IMR-90 (cell line): ENCODE measurements around the gene SEC22A. TPM values are rescaled to one million over a fixed set of nuclear protein-coding genes. Genes with fewer than 3 reads are reported as not detected.

Source experiments
- ATAC-seq: fragments of 200-7000 bp; cut with Tn5 transposase; 2 replicates; pipeline ENCODE4 v1.9.1; 2020; ENCODE audit warnings: low read depth, mild to moderate bottlenecking, moderate library complexity
- BruUV-seq: library from RNA; stranded (reverse); fragments of 400-500 nt; replicated peaks from 2 replicates; lab custom pipeline; 2021; lab: Mats Ljungman, UMichigan
- CTCF ChIA-PET: fragments of 300-600 bp; formaldehyde crosslinking; extraction: SDS; loops from one replicate; lab custom pipeline; 2021; ENCODE audit warnings: antibody characterized with exemption; lab: Yijun Ruan, JAX
- POLR2A ChIA-PET: fragments of 300-600 bp; sonication (Branson Sonifier 250); formaldehyde crosslinking; loops from one replicate; lab custom pipeline; 2022; ENCODE audit warnings: antibody characterized with exemption; ENCODE audit not compliant: unreplicated experiment; lab: Charles Lee
- DNase-seq: peaks from one replicate; pipeline ENCODE4 v3.0.0; 2013
- H2AFZ ChIP-seq: replicated peaks from 2 replicates; pipeline ENCODE3; 2013; ENCODE audit warnings: low read length, mild to moderate bottlenecking; ENCODE audit not compliant: poor library complexity
- H2AK5ac ChIP-seq: 2 replicates; pipeline ENCODE4 v1.6.1; 2013; ENCODE audit warnings: low read depth, low read length, inconsistent platforms
- H2AK9ac ChIP-seq: replicated peaks from 2 replicates; pipeline ENCODE3; 2013; ENCODE audit warnings: mild to moderate bottlenecking, low read depth, low read length, moderate library complexity; ENCODE audit not compliant: poor library complexity
- H2BK120ac ChIP-seq: 2 replicates; pipeline ENCODE4 v1.6.1; 2013; ENCODE audit warnings: low read depth, low read length, inconsistent platforms
- H2BK15ac ChIP-seq: 3 replicates; pipeline ENCODE4 v1.6.1; 2013; ENCODE audit warnings: low read depth, low read length, inconsistent platforms
- H2BK20ac ChIP-seq: 2 replicates; pipeline ENCODE4 v1.6.1; 2013; ENCODE audit warnings: low read depth, mild to moderate bottlenecking, inconsistent platforms, low read length, moderate library complexity
- H2BK5ac ChIP-seq: 2 replicates; pipeline ENCODE4 v1.6.1; 2013; ENCODE audit warnings: mild to moderate bottlenecking, low read depth, low read length, inconsistent platforms; ENCODE audit not compliant: poor library complexity, severe bottlenecking
- H3K14ac ChIP-seq: replicated peaks from 2 replicates; pipeline ENCODE4 v1.6.1; 2013; ENCODE audit warnings: low read depth, low read length, inconsistent platforms
- H3K18ac ChIP-seq: 2 replicates; pipeline ENCODE4 v1.6.1; 2013; ENCODE audit warnings: low read depth, low read length, control low read depth
- H3K23ac ChIP-seq: 2 replicates; pipeline ENCODE4 v1.6.1; 2013; ENCODE audit warnings: low read depth, low read length, inconsistent platforms
- H3K27ac ChIP-seq: 2 replicates; pipeline ENCODE4 v1.5.1; 2013; ENCODE audit warnings: mild to moderate bottlenecking, control low read depth, low read length; ENCODE audit not compliant: insufficient read depth
- H3K27me3 ChIP-seq: 2 replicates; pipeline ENCODE4 v1.6.1; 2013; ENCODE audit warnings: low read length; ENCODE audit not compliant: control insufficient read depth, insufficient read depth
- H3K36me3 ChIP-seq: 2 replicates; pipeline ENCODE4 v1.6.1; 2013; ENCODE audit warnings: low read length, mixed read lengths; ENCODE audit not compliant: control insufficient read depth, insufficient read depth
- H3K4ac ChIP-seq: 2 replicates; pipeline ENCODE4 v1.6.1; 2013; ENCODE audit warnings: low read depth, low read length, inconsistent platforms
- H3K4me1 ChIP-seq: 2 replicates; pipeline ENCODE4 v1.6.1; 2013; ENCODE audit warnings: low read length, mixed read lengths; ENCODE audit not compliant: control insufficient read depth, insufficient read depth
- H3K4me2 ChIP-seq: 2 replicates; pipeline ENCODE4 v1.6.1; 2013; ENCODE audit warnings: low read depth, mild to moderate bottlenecking, control low read depth, low read length, moderate library complexity
- H3K4me3 ChIP-seq: 2 replicates; pipeline ENCODE4 v1.5.1; 2013; ENCODE audit warnings: low read depth, mild to moderate bottlenecking, control low read depth, low read length, moderate library complexity; ENCODE audit not compliant: insufficient read depth
- H3K56ac ChIP-seq: 2 replicates; pipeline ENCODE4 v1.6.1; 2013; ENCODE audit warnings: low read length, inconsistent platforms; ENCODE audit not compliant: insufficient read depth; ENCODE audit errors: extremely low read depth
- H3K79me1 ChIP-seq, 2 experiments: 2 replicates each; pipeline ENCODE4 v1.6.1; 2013; ENCODE audit warnings: low read length in 2 of 2, inconsistent platforms in 1 of 2, low read depth in 1 of 2
- H3K9ac ChIP-seq: 2 replicates; pipeline ENCODE4 v1.6.1; 2013; ENCODE audit warnings: low read depth, low read length, control low read depth
- H3K9me1 ChIP-seq: 2 replicates; pipeline ENCODE4 v1.6.1; 2013; ENCODE audit warnings: low read length, inconsistent platforms; ENCODE audit not compliant: insufficient read depth
- H3K9me3 ChIP-seq: 2 replicates; pipeline ENCODE4 v1.6.1; 2013; ENCODE audit warnings: low read length; ENCODE audit not compliant: control insufficient read depth, insufficient read depth
- H4K20me1 ChIP-seq: 2 replicates; pipeline ENCODE4 v1.6.1; 2013; ENCODE audit warnings: low read length, inconsistent platforms; ENCODE audit not compliant: insufficient read depth
- H4K5ac ChIP-seq: 2 replicates; pipeline ENCODE4 v1.6.1; 2013; ENCODE audit warnings: mild to moderate bottlenecking, low read depth, low read length, control low read depth
- H4K8ac ChIP-seq, 2 experiments: 2 replicates each; pipeline ENCODE4 v1.6.1; 2013; ENCODE audit warnings: low read depth in 2 of 2, low read length in 2 of 2, control low read depth in 1 of 2, inconsistent platforms in 1 of 2
- H4K91ac ChIP-seq: 2 replicates; pipeline ENCODE4 v1.6.1; 2013; ENCODE audit warnings: low read depth, low read length, inconsistent platforms; ENCODE audit not compliant: insufficient read depth
- MAFK ChIP-seq: IDR thresholded peaks from 2 replicates; pipeline ENCODE4 v1.6.1; 2012; ENCODE audit warnings: low read depth, low read length, improper control_type of control experiment
- NFE2L2 ChIP-seq: fragments of 150-350 bp; IDR thresholded peaks from 2 replicates; pipeline ENCODE4 v1.6.1; 2016; ENCODE audit warnings: low read depth, mild to moderate bottlenecking, low read length
- POLR2A ChIP-seq: IDR thresholded peaks from 2 replicates; pipeline ENCODE4 v1.6.1; 2012; ENCODE audit warnings: mild to moderate bottlenecking, low read depth, low read length
- WGBS, 2 experiments: methylation state at CpG; one replicate each; pipeline versions ENCODE4 v1.1.5 to v1.1.7; 2013; ENCODE audit warnings: missing lambda C conversion rate in 2 of 2; ENCODE audit not compliant: insufficient read length in 1 of 2; ENCODE audit errors: extremely low coverage in 2 of 2; 5-methylcytosine and 5-hydroxymethylcytosine counted together
- dilution Hi-C: fragments of 300-500 bp; cut with HindIII; formaldehyde crosslinking; loops from one replicate; pipeline ENCODE4 v1.14.3; 2018; ENCODE audit warnings: low sequenced_read_pairs; ENCODE audit not compliant: unreplicated experiment
- in situ Hi-C: fragments of 300-500 bp; cut with MboI; formaldehyde crosslinking; loops from 3 replicates; pipeline ENCODE4 v1.14.3; 2019; ENCODE audit warnings: low sequenced_read_pairs, inconsistent platforms, mixed read lengths
- intact Hi-C: fragments of 100-400 bp; cut with micrococcal nuclease; formaldehyde crosslinking; loops from 2 replicates; pipeline ENCODE4 v1.10.0; 2022
- polyA plus RNA-seq, 3 experiments: library from polyadenylated mRNA; depleted of rRNA; stranded (reverse); fragments of >200 nt; gene quantifications; 2 replicates each; pipeline ENCODE4 v1.2.3, GENCODE V29; 2012; ENCODE audit warnings: low replicate concordance in 1 of 3
- total RNA-seq: library from RNA; depleted of rRNA; stranded (reverse); fragments of >200 nt; gene quantifications from 2 replicates; pipeline ENCODE4 v1.2.3, GENCODE V29; 2012
- TF ChIP-seq, protein P1 (sequence below): fragments of 150-350 bp; IDR thresholded peaks from 2 replicates; pipeline ENCODE4 v1.6.1; 2017; ENCODE audit warnings: mild to moderate bottlenecking, antibody characterized with exemption, low read length, low read depth

Gene SEC22A
- total and polyA plus RNA-seq, 2 of the 4 experiments (the other 2 are of a cell fraction) = 17.5 to 36.0 TPM

DNA sequence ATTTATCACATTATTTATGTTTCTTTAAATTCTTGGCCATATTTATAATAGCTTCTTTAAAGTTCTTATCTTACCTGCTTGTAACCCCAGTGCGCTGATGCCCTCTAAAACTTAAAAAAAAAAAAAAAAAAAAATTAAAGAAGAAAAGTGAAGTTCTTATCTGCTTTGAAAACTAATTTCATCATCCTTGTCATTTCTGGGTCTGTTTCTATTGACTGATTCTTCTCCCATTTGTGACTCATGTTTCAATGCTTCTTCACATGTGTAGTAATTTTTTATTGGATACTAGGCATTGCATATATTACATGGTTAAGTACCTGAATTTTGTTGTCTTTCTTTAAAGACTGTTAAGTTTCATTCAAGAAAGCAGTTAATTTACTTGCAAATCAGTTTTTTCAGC lies 3.4 kb upstream of the SEC22A start:
- Histone ChIP-seq H2BK15ac (no peak overlapping the region), H2BK20ac (no peak overlapping the region), H3K79me1 (peaks cover 7 to 15% of the 10 kb centered on the region in 2 experiments; a peak in 3 of 4 replicates), H3K9ac (no peak overlapping the region), H3K4me2 (no peak overlapping the region), H3K9me3 (no peaks in the 10 kb centered on the region), H4K5ac (no peak overlapping the region), H4K8ac (no peak overlapping the region), H3K27me3 (no peaks in the 10 kb centered on the region), H3K36me3 (no peaks in the 10 kb centered on the region), H2BK120ac (no peak overlapping the region), H3K56ac (no peak overlapping the region), H2AK5ac (no peak overlapping the region), H3K4ac (no peak overlapping the region), H3K14ac (no peak overlapping the region), H2AFZ (no peak overlapping the region), H3K27ac (no peak overlapping the region), H3K4me1 (0 out of 2 replicates have a peak, but pooled peaks cover 1% of the 10 kb centered on the region), H3K18ac (no peak overlapping the region), H2AK9ac (no peak overlapping the region), H4K91ac (no peak overlapping the region), H2BK5ac (no peak overlapping the region), H3K4me3 (no peak overlapping the region), H3K23ac (no peak overlapping the region), H3K9me1 (peaks cover 3% of the 10 kb centered on the region), H4K20me1 (no peaks in the 10 kb centered on the region)
- ChIA-PET POLR2A (no interaction called here), CTCF (no interaction called here)
- intact Hi-C loops = no loop called here
- no TSS peak for BruUV-seq
- in situ Hi-C loops = no loop called here
- DNase-seq (no peak), ATAC-seq (no peak)
- dilution Hi-C loops = no loop called here
- no CpG with 5 or more reads among the region's 1 CpG for WGBS, 2 experiments
- TF ChIP-seq MAFK (no peak), POLR2A (no peak), NFE2L2 (no peak)
- TF ChIP-seq, protein P1, sequence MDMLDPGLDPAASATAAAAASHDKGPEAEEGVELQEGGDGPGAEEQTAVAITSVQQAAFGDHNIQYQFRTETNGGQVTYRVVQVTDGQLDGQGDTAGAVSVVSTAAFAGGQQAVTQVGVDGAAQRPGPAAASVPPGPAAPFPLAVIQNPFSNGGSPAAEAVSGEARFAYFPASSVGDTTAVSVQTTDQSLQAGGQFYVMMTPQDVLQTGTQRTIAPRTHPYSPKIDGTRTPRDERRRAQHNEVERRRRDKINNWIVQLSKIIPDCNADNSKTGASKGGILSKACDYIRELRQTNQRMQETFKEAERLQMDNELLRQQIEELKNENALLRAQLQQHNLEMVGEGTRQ = no peak
